Activated CD8-positive, alpha-beta memory T cell treated with anti-CD3 and anti-CD28 coated beads, Interleukin-2, amount 50 U/mL, for 1 hour (primary cell): ENCODE data around the gene DYRK1A.
"Not testable (repeated sequence)": the region's sequence is repeated elsewhere in the genome, so short reads cannot be mapped to it uniquely, and the experiment has no call there.

Experiments used
- DNase-seq: peaks from one replicate; pipeline ENCODE4 v3.0.0-alpha.2; 2020; ENCODE audit errors: extremely low read depth

DYRK1A gene

GRCh38 chr21:37366482-37367316 is at the start of gene DYRK1A:
TSS of gene DYRK1A (plus strand) at chr21:37366773. CDS start at chr21:37420375, 53,602 bp downstream.
- peak; percentile 96 for DNase-seq

GRCh38 chr21:37319551-37319950 is 47.0 kb upstream of the DYRK1A start:
- no peak for DNase-seq

- DNase-seq: no peak
Measured at GRCh38 chr21:37322084-37322483, 44.5 kb upstream of the DYRK1A start.

- no peak for DNase-seq
Measured at GRCh38 chr21:37324558-37324957, 42.0 kb upstream of the DYRK1A start.

- DNase-seq: not testable (repeated sequence)
Measured at GRCh38 chr21:37328147-37328546, 38.4 kb upstream of the DYRK1A start.

- DNase-seq: no peak
Measured at GRCh38 chr21:37331411-37331810, 35.2 kb upstream of the DYRK1A start.

- no peak for DNase-seq
Measured at GRCh38 chr21:37335053-37335452, 31.5 kb upstream of the DYRK1A start.

GRCh38 chr21:37337179-37337578 is 29.4 kb upstream of the DYRK1A start:
- DNase-seq: no peak

GRCh38 chr21:37337831-37338230 is 28.7 kb upstream of the DYRK1A start:
- DNase-seq: no peak

- DNase-seq: no peak
Measured at GRCh38 chr21:37338671-37339551, 27.7 kb upstream of the DYRK1A start.

GRCh38 chr21:37339552-37339939 is 27.0 kb upstream of the DYRK1A start:
- no peak for DNase-seq

- DNase-seq: no peak
Measured at GRCh38 chr21:37341254-37341960, 25.2 kb upstream of the DYRK1A start.

- no peak for DNase-seq
Measured at GRCh38 chr21:37342046-37342632, 24.4 kb upstream of the DYRK1A start.

GRCh38 chr21:37346841-37347430 is 19.6 kb upstream of the DYRK1A start:
- DNase-seq: no peak

GRCh38 chr21:37348664-37349063 is 17.9 kb upstream of the DYRK1A start:
- no peak for DNase-seq

GRCh38 chr21:37350472-37350871 is 16.1 kb upstream of the DYRK1A start:
- DNase-seq: no peak

GRCh38 chr21:37356706-37357105 is 9.9 kb upstream of the DYRK1A start:
- no peak for DNase-seq

- no peak for DNase-seq
Measured at GRCh38 chr21:37357691-37358090, 8.9 kb upstream of the DYRK1A start.

GRCh38 chr21:37358397-37358796 is 8.2 kb upstream of the DYRK1A start:
- DNase-seq: no peak

- no peak for DNase-seq
Measured at GRCh38 chr21:37363936-37364335, 2.6 kb upstream of the DYRK1A start.

GRCh38 chr21:37364722-37365121 is 1.9 kb upstream of the DYRK1A start:
- DNase-seq: no peak
